ENCODE results near the gene FYN.

GRCh38 chr6:111817451-111818120, 55.7 kb downstream of the FYN start:
- no peak for TF ChIP-seq CTCF (conservative IDR thresholded peaks at IDR 0.05; ENCODE audit: low read depth, low read length)
- no peak for TF ChIP-seq USF2 (IDR thresholded peaks at IDR 0.05; ENCODE audit: low read depth, low read length)
- TF ChIP-seq MXI1 (IDR thresholded peaks at IDR 0.05; ENCODE audit: borderline replicate concordance, low read depth, low read length) = no peak
- no peak for TF ChIP-seq CHD1 (IDR thresholded peaks at IDR 0.05; ENCODE audit: low read depth, low read length)
- TF ChIP-seq POLR2A (IDR thresholded peaks at IDR 0.05; ENCODE audit: low read depth, low read length) = no peak
- TF ChIP-seq ELK1 (IDR thresholded peaks at IDR 0.05; ENCODE audit: borderline replicate concordance, low read depth, low read length) = no peak
- no peak for TF ChIP-seq RCOR1 (IDR thresholded peaks at IDR 0.05; ENCODE audit: insufficient replicate concordance, low read length)
- TF ChIP-seq MAZ (IDR thresholded peaks at IDR 0.05; ENCODE audit: borderline replicate concordance, low read depth, low read length) = no peak
- TF ChIP-seq BHLHE40 (IDR thresholded peaks at IDR 0.05; ENCODE audit: low read depth, low read length) = no peak

All from IMR-90 (cell line).